ENCODE data around the gene METTL8. TPM values are rescaled to one million over a fixed set of nuclear protein-coding genes. Genes with fewer than 3 reads are reported as not detected.

METTL8 gene
- polyA plus RNA-seq, 1 of the 3 experiments (the other 2 are of a cell fraction) = 5.1 TPM

DNA sequence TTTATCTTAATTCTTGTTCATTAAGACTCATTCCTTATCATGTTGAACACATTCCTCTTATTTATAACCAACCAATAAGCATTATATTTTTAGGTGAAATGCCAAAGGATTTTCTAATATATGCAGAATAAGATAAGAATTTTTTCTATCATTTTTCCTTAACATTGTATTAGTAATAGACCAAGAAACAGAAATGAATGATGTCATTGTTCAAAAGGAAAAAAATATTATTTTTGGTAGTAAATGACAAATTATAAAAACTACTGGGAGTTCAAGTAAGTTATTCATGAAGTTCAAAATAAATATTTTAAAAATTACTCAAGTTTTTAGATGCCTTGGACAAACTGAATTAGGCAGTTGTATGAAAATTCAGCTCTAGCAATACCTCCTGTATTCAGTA lies 25.7 kb upstream of the METTL8 start:
- ChIA-PET CTCF (no interaction called here), POLR2A (no interaction called here)
- Histone ChIP-seq H3K27me3 (ENCODE audit: insufficient read depth) (no peaks in the 10 kb centered on the region), H3K79me2 (ENCODE audit: insufficient read depth) (0 out of 2 replicates have a peak, but pooled peaks cover 5% of the 10 kb centered on the region), H3K4me2 (no peak overlapping the region), H2AFZ (ENCODE audit: low read depth) (no peak overlapping the region), H3K36me3 (replicated peaks in 1 of 2; ENCODE audit: control insufficient read depth in 1 of 2, insufficient read depth in 2 of 2, low read length in 1 of 2) (peaks cover 46 to 69% of the 10 kb centered on the region in 2 experiments), H3K4me3 (ENCODE audit: low read depth in 2 of 2, low read length in 1 of 2) (no peak overlapping the region), H3K9ac (no peak overlapping the region), H3K4me1 (ENCODE audit: control insufficient read depth in 1 of 2, insufficient read depth in 2 of 2, low read depth in 1 of 2, low read length in 1 of 2) (no peaks in the 10 kb centered on the region), H3K9me3 (peaks cover 19% of the 10 kb centered on the region; the same call in 1 of the 2 replicates), H3K9me2 (0 out of 2 replicates have a peak, but pooled peaks cover 3% of the 10 kb centered on the region), H3F3A (replicated peaks; ENCODE audit: insufficient read depth) (peaks cover 6% of the 10 kb centered on the region), H3K27ac (ENCODE audit: low read depth in 2 of 2, low read length in 1 of 2) (no peak overlapping the region), H4K20me1 (ENCODE audit: insufficient read depth) (no peaks in the 10 kb centered on the region)
- DNase-seq = no peak
- TF ChIP-seq REST (IDR thresholded peaks at IDR 0.05; ENCODE audit: low read depth, low read length) (no peak), TAF1 (IDR thresholded peaks at IDR 0.05; ENCODE audit: borderline replicate concordance, low read depth, low read length) (no peak), FOSL2 (IDR thresholded peaks at IDR 0.05; ENCODE audit: borderline replicate concordance, low read depth) (no peak), RXRA (IDR thresholded peaks at IDR 0.05; ENCODE audit: borderline replicate concordance, low read depth) (no peak), CTCF (IDR thresholded peaks at IDR 0.05) (no peak), SIN3A (IDR thresholded peaks at IDR 0.05; ENCODE audit: borderline replicate concordance, low read depth, low read length) (no peak), CHD2 (IDR thresholded peaks at IDR 0.05; ENCODE audit: low read length, partially characterized antibody) (no peak), TEAD4 (IDR thresholded peaks at IDR 0.05; ENCODE audit: borderline replicate concordance, insufficient read depth) (no peak), NRF1 (IDR thresholded peaks at IDR 0.05; ENCODE audit: low read depth, low read length) (no peak), RFX5 (IDR thresholded peaks at IDR 0.05; ENCODE audit: low read length) (no peak)
- TF ChIP-seq, protein P1, sequence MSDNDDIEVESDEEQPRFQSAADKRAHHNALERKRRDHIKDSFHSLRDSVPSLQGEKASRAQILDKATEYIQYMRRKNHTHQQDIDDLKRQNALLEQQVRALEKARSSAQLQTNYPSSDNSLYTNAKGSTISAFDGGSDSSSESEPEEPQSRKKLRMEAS (IDR thresholded peaks at IDR 0.05; ENCODE audit: low read depth) = no peak

GRCh38 chr2:171452773-171453172 lies 19.0 kb upstream of the METTL8 start:
- Histone ChIP-seq H4K20me1 (ENCODE audit: insufficient read depth) (no peaks in the 10 kb centered on the region), H3K4me2 (no peak overlapping the region), H3K27ac (ENCODE audit: low read depth in 2 of 2, low read length in 1 of 2) (no peak overlapping the region), H3K4me3 (ENCODE audit: low read depth in 2 of 2, low read length in 1 of 2) (no peak overlapping the region), H3K79me2 (ENCODE audit: insufficient read depth) (0 out of 2 replicates have a peak, but pooled peaks cover 5% of the 10 kb centered on the region), H3K4me1 (ENCODE audit: control insufficient read depth in 1 of 2, insufficient read depth in 2 of 2, low read depth in 1 of 2, low read length in 1 of 2) (peaks cover 0 to 9% of the 10 kb centered on the region in 2 experiments; a peak in 1 of 4 replicates), H2AFZ (ENCODE audit: low read depth) (no peak overlapping the region), H3K36me3 (replicated peaks in 1 of 2; ENCODE audit: control insufficient read depth in 1 of 2, insufficient read depth in 2 of 2, low read length in 1 of 2) (peaks cover 50 to 62% of the 10 kb centered on the region in 2 experiments), H3K9me2 (no peaks in the 10 kb centered on the region), H3K9ac (no peak overlapping the region), H3F3A (replicated peaks; ENCODE audit: insufficient read depth) (peaks cover 16% of the 10 kb centered on the region), H3K27me3 (ENCODE audit: insufficient read depth) (no peaks in the 10 kb centered on the region), H3K9me3 (no peaks in the 10 kb centered on the region)
- ChIA-PET POLR2A (no interaction called here), CTCF (interaction anchor here (1.0 kb wide), 1 partner anchor 15 kb away, joined by 3 read pairs; no protein-coding TSS in a partner anchor)
- 99% methylated on average over 4 of the region's 4 CpGs for WGBS (ENCODE audit: low lambda C conversion rate)
- no peak for DNase-seq
- TF ChIP-seq MEF2A (IDR thresholded peaks at IDR 0.05; ENCODE audit: borderline replicate concordance, low read depth) = no peak
- no peak for TF ChIP-seq POLR2AphosphoS5 (IDR thresholded peaks at IDR 0.05; ENCODE audit: low read depth, low read length)
